SK-N-SH treated with all-trans-retinoic acid at 6 μM for 48 hours (cell line): Measurements from ENCODE around the gene C22orf39.

Experiments used
- ATAC-seq: fragments of 200-7000 bp; cut with Tn5 transposase; 3 replicates; pipeline ENCODE4 v1.9.1; 2020; ENCODE audit warnings: mild to moderate bottlenecking, moderate library complexity
- ARNTL ChIP-seq: fragments of 450-650 bp; formaldehyde crosslinking; IDR thresholded peaks from 2 replicates; pipeline ENCODE4 v1.5.0; 2020; ENCODE audit warnings: low read depth, mild to moderate bottlenecking, moderate library complexity, borderline replicate concordance
- BACH2 ChIP-seq: fragments of 250-450 bp; sonication (Bioruptor Pico); IDR thresholded peaks from 2 replicates; pipeline ENCODE4 v1.9.0; 2021; ENCODE audit warnings: mild to moderate bottlenecking, borderline replicate concordance
- ESRRG ChIP-seq: fragments of 250-450 bp; sonication (Bioruptor Pico); IDR thresholded peaks from 2 replicates; pipeline ENCODE4 v1.6.1; 2021; ENCODE audit warnings: mild to moderate bottlenecking
- GLIS3 ChIP-seq: fragments of 250-450 bp; sonication (Bioruptor Pico); IDR thresholded peaks from 2 replicates; pipeline ENCODE4 v1.5.0; 2020; ENCODE audit warnings: mild to moderate bottlenecking, moderate library complexity
- ISL1 ChIP-seq: fragments of 250-450 bp; sonication (Bioruptor Pico); IDR thresholded peaks from 2 replicates; pipeline ENCODE4 v2.1.2; 2022; ENCODE audit warnings: mild to moderate bottlenecking, moderate library complexity
- OSR1 ChIP-seq: fragments of 250-450 bp; sonication (Bioruptor Pico); IDR thresholded peaks from 2 replicates; pipeline ENCODE4 v1.8.0; 2022; ENCODE audit warnings: moderate library complexity, mild to moderate bottlenecking, inconsistent platforms
- PPARA ChIP-seq: fragments of 250-450 bp; sonication (Bioruptor Pico); IDR thresholded peaks from 2 replicates; pipeline ENCODE4 v1.5.0; 2020; ENCODE audit warnings: mild to moderate bottlenecking, borderline replicate concordance
- RARB ChIP-seq: fragments of 250-450 bp; sonication (Bioruptor Pico); IDR thresholded peaks from 2 replicates; pipeline ENCODE4 v1.8.0; 2021; ENCODE audit warnings: mild to moderate bottlenecking, moderate library complexity
- SNAI2 ChIP-seq: fragments of 250-450 bp; sonication (Bioruptor Pico); IDR thresholded peaks from 2 replicates; pipeline ENCODE4 v1.5.0; 2020; ENCODE audit warnings: mild to moderate bottlenecking, moderate library complexity
- TCF4 ChIP-seq: fragments of 250-450 bp; sonication (Bioruptor Pico); IDR thresholded peaks from 2 replicates; pipeline ENCODE4 v1.8.0; 2021; ENCODE audit warnings: mild to moderate bottlenecking, moderate library complexity, borderline replicate concordance
- TOX ChIP-seq: fragments of 250-450 bp; sonication (Bioruptor Pico); IDR thresholded peaks from 2 replicates; pipeline ENCODE4 v1.8.0; 2021; ENCODE audit warnings: mild to moderate bottlenecking, moderate library complexity, borderline replicate concordance
- ZFP3 ChIP-seq: fragments of 250-450 bp; sonication (Bioruptor Pico); IDR thresholded peaks from 2 replicates; pipeline ENCODE4 v1.5.0; 2020; ENCODE audit warnings: mild to moderate bottlenecking, moderate library complexity
- ZFP30 ChIP-seq: fragments of 450-650 bp; formaldehyde crosslinking; IDR thresholded peaks from 2 replicates; pipeline ENCODE4 v1.5.0; 2022; ENCODE audit warnings: mild to moderate bottlenecking, moderate library complexity
- ZNF565 ChIP-seq: fragments of 450-650 bp; formaldehyde crosslinking; conservative IDR thresholded peaks from 2 replicates; pipeline ENCODE4 v1.5.0; 2020; ENCODE audit warnings: low read depth, mild to moderate bottlenecking, moderate library complexity
- ZNF70 ChIP-seq: fragments of 450-650 bp; formaldehyde crosslinking; IDR thresholded peaks from 2 replicates; pipeline ENCODE4 v1.5.0; 2020; ENCODE audit warnings: mild to moderate bottlenecking, moderate library complexity
- ZNF8 ChIP-seq: fragments of 450-650 bp; formaldehyde crosslinking; IDR thresholded peaks from 2 replicates; pipeline ENCODE4 v1.5.0; 2020; ENCODE audit warnings: mild to moderate bottlenecking, moderate library complexity
- TF ChIP-seq, protein P1 (sequence below): fragments of 250-450 bp; sonication (Bioruptor Pico); IDR thresholded peaks from 2 replicates; pipeline ENCODE4 v1.8.0; 2020; ENCODE audit warnings: mild to moderate bottlenecking, moderate library complexity, borderline replicate concordance
- TF ChIP-seq, protein P2 (sequence below): fragments of 250-450 bp; sonication (Bioruptor Pico); IDR thresholded peaks from 2 replicates; pipeline ENCODE4 v1.5.1; 2021; ENCODE audit warnings: mild to moderate bottlenecking, moderate library complexity
- TF ChIP-seq, protein P3 (sequence below): fragments of 250-450 bp; sonication (Bioruptor Pico); IDR thresholded peaks from 2 replicates; pipeline ENCODE4 v1.5.1; 2020; ENCODE audit warnings: low read depth, mild to moderate bottlenecking, moderate library complexity

C22orf39 gene

DNA sequence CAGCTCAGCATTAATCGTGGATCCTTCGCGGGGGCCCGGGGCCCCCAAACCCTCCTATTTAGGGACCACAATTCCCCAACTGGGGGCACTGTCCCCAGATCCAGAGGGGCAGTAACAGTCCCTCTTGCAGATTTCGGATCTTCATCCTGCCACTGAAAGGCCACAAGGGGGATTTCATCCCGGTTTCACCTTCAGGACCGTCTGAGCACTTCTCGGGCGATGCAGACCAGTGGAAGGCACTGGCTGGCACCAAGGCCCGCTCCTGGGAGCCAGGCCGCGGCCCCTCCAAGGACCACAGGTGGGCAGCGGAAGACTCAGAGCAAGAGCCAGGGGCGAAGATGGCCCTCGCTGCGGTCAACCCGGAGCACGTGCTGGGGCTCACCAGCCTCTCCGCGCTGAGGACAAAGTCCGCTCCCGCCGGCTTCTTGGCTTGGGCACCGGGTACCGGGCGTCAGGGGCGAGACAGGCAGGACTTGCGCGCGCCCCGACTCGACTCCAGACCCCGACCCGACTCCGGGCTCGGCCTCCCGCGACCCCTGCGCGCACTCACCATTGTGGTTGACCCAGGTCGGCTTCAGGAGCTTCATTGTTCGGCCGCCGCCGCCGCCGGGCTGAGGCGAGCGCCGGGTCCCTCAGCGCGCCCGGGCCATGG, 16.5 kb downstream of the C22orf39 start:
- TF ChIP-seq TCF4 (CRISPR knock-in tag) (no peak), ZFP3 (CRISPR knock-in tag) (no peak), ARNTL (CRISPR knock-in tag) (no peak), SNAI2 (no peak)
- TF ChIP-seq, protein P1, sequence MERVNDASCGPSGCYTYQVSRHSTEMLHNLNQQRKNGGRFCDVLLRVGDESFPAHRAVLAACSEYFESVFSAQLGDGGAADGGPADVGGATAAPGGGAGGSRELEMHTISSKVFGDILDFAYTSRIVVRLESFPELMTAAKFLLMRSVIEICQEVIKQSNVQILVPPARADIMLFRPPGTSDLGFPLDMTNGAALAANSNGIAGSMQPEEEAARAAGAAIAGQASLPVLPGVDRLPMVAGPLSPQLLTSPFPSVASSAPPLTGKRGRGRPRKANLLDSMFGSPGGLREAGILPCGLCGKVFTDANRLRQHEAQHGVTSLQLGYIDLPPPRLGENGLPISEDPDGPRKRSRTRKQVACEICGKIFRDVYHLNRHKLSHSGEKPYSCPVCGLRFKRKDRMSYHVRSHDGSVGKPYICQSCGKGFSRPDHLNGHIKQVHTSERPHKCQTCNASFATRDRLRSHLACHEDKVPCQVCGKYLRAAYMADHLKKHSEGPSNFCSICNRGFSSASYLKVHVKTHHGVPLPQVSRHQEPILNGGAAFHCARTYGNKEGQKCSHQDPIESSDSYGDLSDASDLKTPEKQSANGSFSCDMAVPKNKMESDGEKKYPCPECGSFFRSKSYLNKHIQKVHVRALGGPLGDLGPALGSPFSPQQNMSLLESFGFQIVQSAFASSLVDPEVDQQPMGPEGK, result no peak
- ATAC-seq, result no peak

DNA sequence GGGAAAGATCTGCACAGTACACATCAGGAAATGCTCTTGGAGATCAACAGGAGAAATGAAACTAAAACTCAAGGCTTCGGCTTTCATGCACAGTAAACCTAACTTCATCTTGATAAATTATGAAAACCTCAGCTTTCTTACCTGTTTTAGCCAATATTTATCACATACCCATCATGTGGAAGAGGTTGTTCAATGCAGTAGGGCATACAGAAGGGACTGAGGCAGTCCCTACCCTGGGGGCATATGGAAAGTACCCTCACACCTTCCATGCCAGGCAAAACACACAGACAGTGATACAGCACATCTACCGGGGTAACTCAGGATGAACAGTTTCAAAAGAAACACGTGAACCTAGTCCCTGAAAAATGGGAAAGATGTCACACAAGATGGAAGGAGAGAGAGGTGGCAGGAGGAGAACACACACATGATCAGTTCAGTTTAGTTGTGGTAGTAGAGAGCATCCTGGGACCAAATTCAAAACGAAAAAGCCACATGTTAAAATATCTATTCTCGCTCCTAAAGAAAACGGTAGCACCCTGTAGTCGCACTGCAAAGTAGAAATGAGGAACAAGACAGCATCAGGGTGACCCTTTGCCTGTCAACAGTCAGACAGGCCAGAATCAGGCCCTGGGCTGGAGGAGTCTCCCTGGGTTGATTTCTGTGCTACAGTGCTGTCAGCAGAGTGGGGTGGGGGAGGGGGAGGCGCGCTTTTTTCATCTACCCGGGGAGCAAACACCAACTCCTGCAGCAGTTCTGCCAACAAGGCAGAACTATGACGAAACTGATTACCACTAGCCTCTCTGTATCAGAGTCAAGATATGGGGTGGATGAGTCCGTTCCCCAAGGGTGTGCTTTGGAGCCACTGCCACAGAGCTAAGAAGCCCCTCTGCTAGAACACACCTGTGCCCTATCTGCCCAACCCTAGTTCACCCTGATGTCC, 17.3 kb downstream of the C22orf39 start:
- 0 out of 3 replicates have a peak, but pooled peaks have one; percentile 3 for ATAC-seq
- TF ChIP-seq GLIS3 (CRISPR knock-in tag) (no peak), SNAI2 (no peak), ZFP3 (CRISPR knock-in tag) (no peak), ARNTL (CRISPR knock-in tag) (no peak), ZFP30 (CRISPR knock-in tag) (no peak)

- TF ChIP-seq ZNF70 (CRISPR knock-in tag), result no peak
- TF ChIP-seq TOX (CRISPR knock-in tag), result no peak
- TF ChIP-seq, protein P2, sequence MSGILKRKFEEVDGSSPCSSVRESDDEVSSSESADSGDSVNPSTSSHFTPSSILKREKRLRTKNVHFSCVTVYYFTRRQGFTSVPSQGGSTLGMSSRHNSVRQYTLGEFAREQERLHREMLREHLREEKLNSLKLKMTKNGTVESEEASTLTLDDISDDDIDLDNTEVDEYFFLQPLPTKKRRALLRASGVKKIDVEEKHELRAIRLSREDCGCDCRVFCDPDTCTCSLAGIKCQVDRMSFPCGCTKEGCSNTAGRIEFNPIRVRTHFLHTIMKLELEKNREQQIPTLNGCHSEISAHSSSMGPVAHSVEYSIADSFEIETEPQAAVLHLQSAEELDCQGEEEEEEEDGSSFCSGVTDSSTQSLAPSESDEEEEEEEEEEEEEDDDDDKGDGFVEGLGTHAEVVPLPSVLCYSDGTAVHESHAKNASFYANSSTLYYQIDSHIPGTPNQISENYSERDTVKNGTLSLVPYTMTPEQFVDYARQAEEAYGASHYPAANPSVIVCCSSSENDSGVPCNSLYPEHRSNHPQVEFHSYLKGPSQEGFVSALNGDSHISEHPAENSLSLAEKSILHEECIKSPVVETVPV (CRISPR knock-in tag), result no peak
- no peak for TF ChIP-seq ZNF565
- no peak for TF ChIP-seq PPARA (CRISPR knock-in tag)
- no peak for TF ChIP-seq OSR1
- no peak for TF ChIP-seq GLIS3 (CRISPR knock-in tag)
- TF ChIP-seq ESRRG (CRISPR knock-in tag), result no peak
- TF ChIP-seq ARNTL (CRISPR knock-in tag), result no peak
- no peak for TF ChIP-seq TCF4 (CRISPR knock-in tag)
- TF ChIP-seq SNAI2, result no peak
- no peak for TF ChIP-seq ZFP30 (CRISPR knock-in tag)
- no peak for TF ChIP-seq ZFP3 (CRISPR knock-in tag)
- TF ChIP-seq ZNF8 (CRISPR knock-in tag), result no peak
- TF ChIP-seq, protein P1, result no peak
- no peak for ATAC-seq
These were observed 23.4 kb downstream of the C22orf39 start for GRCh38 chr22:19424186-19424500.

GRCh38 chr22:19422440-19423301, 24.8 kb downstream of the C22orf39 start:
- no peak for ATAC-seq
- TF ChIP-seq ISL1 (no peak), OSR1 (no peak), ARNTL (CRISPR knock-in tag) (no peak), ZNF8 (CRISPR knock-in tag) (no peak), ZNF565 (no peak), TCF4 (CRISPR knock-in tag) (no peak), TOX (CRISPR knock-in tag) (no peak), ZNF70 (CRISPR knock-in tag) (no peak), ESRRG (CRISPR knock-in tag) (no peak), RARB (CRISPR knock-in tag) (no peak), BACH2 (CRISPR knock-in tag) (no peak), ZFP3 (CRISPR knock-in tag) (no peak), GLIS3 (CRISPR knock-in tag) (no peak)
- TF ChIP-seq, protein P2 (CRISPR knock-in tag), result no peak
- TF ChIP-seq, protein P3, sequence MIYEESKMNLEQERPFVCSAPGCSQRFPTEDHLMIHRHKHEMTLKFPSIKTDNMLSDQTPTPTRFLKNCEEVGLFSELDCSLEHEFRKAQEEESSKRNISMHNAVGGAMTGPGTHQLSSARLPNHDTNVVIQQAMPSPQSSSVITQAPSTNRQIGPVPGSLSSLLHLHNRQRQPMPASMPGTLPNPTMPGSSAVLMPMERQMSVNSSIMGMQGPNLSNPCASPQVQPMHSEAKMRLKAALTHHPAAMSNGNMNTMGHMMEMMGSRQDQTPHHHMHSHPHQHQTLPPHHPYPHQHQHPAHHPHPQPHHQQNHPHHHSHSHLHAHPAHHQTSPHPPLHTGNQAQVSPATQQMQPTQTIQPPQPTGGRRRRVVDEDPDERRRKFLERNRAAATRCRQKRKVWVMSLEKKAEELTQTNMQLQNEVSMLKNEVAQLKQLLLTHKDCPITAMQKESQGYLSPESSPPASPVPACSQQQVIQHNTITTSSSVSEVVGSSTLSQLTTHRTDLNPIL (CRISPR knock-in tag), result no peak
- TF ChIP-seq, protein P1, result no peak
